Measurements from ENCODE around the gene SEC14L5.

The SEC14L5 gene

GRCh38 chr16:4984174-4984990, 26.3 kb downstream of the SEC14L5 start:
- DNase-seq (ENCODE audit: low read depth) = no peak

GRCh38 chr16:4987250-4987579, 29.1 kb downstream of the SEC14L5 start:
- no peak for DNase-seq (ENCODE audit: low read depth)

GRCh38 chr16:4987580-4988374, 29.6 kb downstream of the SEC14L5 start:
- DNase-seq (ENCODE audit: low read depth) = no peak

- no peak for DNase-seq (ENCODE audit: low read depth)
Observed at GRCh38 chr16:4988647-4989046, 30.5 kb downstream of the SEC14L5 start.

- no peak for DNase-seq (ENCODE audit: low read depth)
Observed at GRCh38 chr16:4989391-4990006, 31.4 kb downstream of the SEC14L5 start.

- DNase-seq (ENCODE audit: low read depth) = no peak
Observed at GRCh38 chr16:4990415-4990814, 32.3 kb downstream of the SEC14L5 start.

GRCh38 chr16:4991754-4992153, 33.6 kb downstream of the SEC14L5 start:
- DNase-seq (ENCODE audit: low read depth) = no peak

- no peak for DNase-seq (ENCODE audit: low read depth)
Observed at GRCh38 chr16:4994719-4995434, 36.7 kb downstream of the SEC14L5 start.

- no peak for DNase-seq (ENCODE audit: low read depth)
Observed at GRCh38 chr16:5000573-5001001, 42.5 kb downstream of the SEC14L5 start.

- DNase-seq (ENCODE audit: low read depth) = no peak
Observed at GRCh38 chr16:5001571-5001970, 43.4 kb downstream of the SEC14L5 start.

GRCh38 chr16:5001986-5002385, 43.9 kb downstream of the SEC14L5 start:
- no peak for DNase-seq (ENCODE audit: low read depth)

GRCh38 chr16:5002699-5003143, 44.6 kb downstream of the SEC14L5 start:
- no peak for DNase-seq (ENCODE audit: low read depth)

GRCh38 chr16:5003211-5003610, 45.1 kb downstream of the SEC14L5 start:
- DNase-seq (ENCODE audit: low read depth) = no peak

GRCh38 chr16:5003828-5004227, 45.7 kb downstream of the SEC14L5 start:
- no peak for DNase-seq (ENCODE audit: low read depth)

- DNase-seq (ENCODE audit: low read depth) = no peak
Observed at GRCh38 chr16:5004311-5004710, 46.2 kb downstream of the SEC14L5 start.

- DNase-seq (ENCODE audit: low read depth) = no peak
Observed at GRCh38 chr16:5005916-5006315, 47.8 kb downstream of the SEC14L5 start.

GRCh38 chr16:5006348-5007193, 48.4 kb downstream of the SEC14L5 start:
- DNase-seq (ENCODE audit: low read depth) = no peak

GRCh38 chr16:5007256-5007655, 49.1 kb downstream of the SEC14L5 start:
- no peak for DNase-seq (ENCODE audit: low read depth)

- no peak for DNase-seq (ENCODE audit: low read depth)
Observed at GRCh38 chr16:5008311-5008731, 50.2 kb downstream of the SEC14L5 start.

- no peak for DNase-seq (ENCODE audit: low read depth)
Observed at GRCh38 chr16:5010576-5011329, 52.6 kb downstream of the SEC14L5 start.

Data from T follicular helper cell (primary cell).